WTC11 (cell line): ENCODE results near the gene TMEM221. TPM values are rescaled to one million over a fixed set of nuclear protein-coding genes. Genes with fewer than 3 reads are reported as not detected.
A peak's percentile ranks its signal among the peaks of the same experiment; 100 is the strongest.

Experiments used
- ATAC-seq: fragments of 200-7000 bp; cut with Tn5 transposase; 2 replicates; pipeline ENCODE4 v1.10.0; 2021; ENCODE audit warnings: mild to moderate bottlenecking, moderate library complexity
- CTCF ChIA-PET: fragments of 300-600 bp; sonication (Branson Sonifier 250); formaldehyde crosslinking; loops from one replicate; lab custom pipeline; 2021; ENCODE audit warnings: antibody characterized with exemption; lab: Charles Lee
- POLR2A ChIA-PET: fragments of 350-600 bp; sonication (Branson Sonifier 250); formaldehyde crosslinking; loops from one replicate; lab custom pipeline; 2021; ENCODE audit warnings: antibody characterized with exemption; lab: Charles Lee
- DNase-seq: peaks from one replicate; pipeline ENCODE4 v3.0.0; 2021; ENCODE audit warnings: low spot score
- H3K27ac Mint-ChIP-seq: 2 replicates; pipeline ENCODE4 v1.8.0; 2021; ENCODE audit warnings: mixed read lengths
- H3K27me3 Mint-ChIP-seq: 2 replicates; pipeline ENCODE4 v1.8.0; 2021; ENCODE audit warnings: low read depth, mild to moderate bottlenecking, moderate library complexity, mixed read lengths
- H3K36me3 Mint-ChIP-seq: 2 replicates; pipeline ENCODE4 v1.8.0; 2021; ENCODE audit warnings: mixed read lengths
- H3K4me1 Mint-ChIP-seq: 2 replicates; pipeline ENCODE4 v1.8.0; 2022; ENCODE audit warnings: mixed read lengths
- H3K4me3 Mint-ChIP-seq: 2 replicates; pipeline ENCODE4 v1.8.0; 2021; ENCODE audit warnings: mild to moderate bottlenecking, moderate library complexity, mixed read lengths
- H3K9me3 Mint-ChIP-seq: 2 replicates; pipeline ENCODE4 v1.8.0; 2021; ENCODE audit warnings: mixed read lengths
- ATF1 ChIP-seq: sonication (generic); formaldehyde crosslinking; IDR thresholded peaks from 2 replicates; pipeline ENCODE4 v1.8.1; 2023; ENCODE audit warnings: mild to moderate bottlenecking, moderate library complexity, missing genetic modification reagents
- CREB1 ChIP-seq: sonication (generic); formaldehyde crosslinking; IDR thresholded peaks from 2 replicates; pipeline ENCODE4 v1.8.0; 2023; ENCODE audit warnings: mild to moderate bottlenecking, missing genetic modification reagents
- CTCF ChIP-seq: fragments of 200-600 bp; IDR thresholded peaks from 2 replicates; pipeline ENCODE4 v1.8.0; 2022; ENCODE audit warnings: antibody characterized with exemption
- E2F5 ChIP-seq: sonication (generic); formaldehyde crosslinking; IDR thresholded peaks from 2 replicates; pipeline ENCODE4 v1.8.1; 2022; ENCODE audit warnings: mild to moderate bottlenecking, moderate library complexity, missing genetic modification reagents
- ERG ChIP-seq: fragments of 250-450 bp; sonication (Bioruptor Pico); IDR thresholded peaks from 2 replicates; pipeline ENCODE4 v1.8.0; 2021; ENCODE audit warnings: mild to moderate bottlenecking
- FOXP4 ChIP-seq: sonication (generic); formaldehyde crosslinking; IDR thresholded peaks from 2 replicates; pipeline ENCODE4 v1.8.0; 2022; ENCODE audit warnings: mild to moderate bottlenecking, missing genetic modification reagents
- GTF2I ChIP-seq: fragments of 250-450 bp; sonication (Bioruptor Pico); conservative IDR thresholded peaks from 2 replicates; pipeline ENCODE4 v1.4.0; 2021; ENCODE audit warnings: mild to moderate bottlenecking
- JAZF1 ChIP-seq: fragments of 250-450 bp; sonication (Bioruptor Pico); IDR thresholded peaks from 2 replicates; pipeline ENCODE4 v1.9.0; 2021; ENCODE audit warnings: moderate library complexity, mild to moderate bottlenecking, inconsistent platforms
- KAT7 ChIP-seq: sonication (generic); formaldehyde crosslinking; IDR thresholded peaks from 2 replicates; pipeline ENCODE4 v1.8.1; 2023; ENCODE audit warnings: missing genetic modification reagents, mild to moderate bottlenecking, borderline replicate concordance
- NFE2L1 ChIP-seq: sonication (generic); formaldehyde crosslinking; IDR thresholded peaks from 2 replicates; pipeline ENCODE4 v1.8.1; 2023; ENCODE audit warnings: missing genetic modification reagents
- NR2C2 ChIP-seq: sonication (generic); formaldehyde crosslinking; IDR thresholded peaks from 2 replicates; pipeline ENCODE4 v1.8.0; 2022; ENCODE audit warnings: mild to moderate bottlenecking, missing genetic modification reagents
- RELA ChIP-seq: sonication (generic); formaldehyde crosslinking; IDR thresholded peaks from 2 replicates; pipeline ENCODE4 v1.8.1; 2022; ENCODE audit warnings: missing genetic modification reagents, mild to moderate bottlenecking, borderline replicate concordance
- ZNF219 ChIP-seq: sonication (generic); formaldehyde crosslinking; IDR thresholded peaks from 2 replicates; pipeline ENCODE4 v1.8.0; 2023; ENCODE audit warnings: missing genetic modification reagents, mild to moderate bottlenecking, borderline replicate concordance
- ZSCAN18 ChIP-seq: fragments of 250-450 bp; sonication (Bioruptor Pico); IDR thresholded peaks from 2 replicates; pipeline ENCODE4 v2.1.2; 2022; ENCODE audit warnings: mild to moderate bottlenecking, moderate library complexity
- total RNA-seq: library from RNA; stranded (reverse); gene quantifications from 3 replicates; pipeline ENCODE4 v1.2.3, GENCODE V29; 2021
- TF ChIP-seq, protein P1 (sequence below): fragments of 250-450 bp; sonication (Bioruptor Pico); IDR thresholded peaks from 2 replicates; pipeline ENCODE4 v1.9.0; 2021; ENCODE audit warnings: mild to moderate bottlenecking
- TF ChIP-seq, protein P2 (sequence below): sonication (generic); formaldehyde crosslinking; IDR thresholded peaks from 2 replicates; pipeline ENCODE4 v1.8.1; 2023; ENCODE audit warnings: mild to moderate bottlenecking, moderate library complexity, missing genetic modification reagents
- TF ChIP-seq, protein P3 (sequence below): sonication (generic); formaldehyde crosslinking; IDR thresholded peaks from 2 replicates; pipeline ENCODE4 v1.8.1; 2023; ENCODE audit warnings: mild to moderate bottlenecking, missing genetic modification reagents, borderline replicate concordance

Gene TMEM221
- total RNA-seq, 1 experiment from 2014 or later: 1.2 TPM

DNA sequence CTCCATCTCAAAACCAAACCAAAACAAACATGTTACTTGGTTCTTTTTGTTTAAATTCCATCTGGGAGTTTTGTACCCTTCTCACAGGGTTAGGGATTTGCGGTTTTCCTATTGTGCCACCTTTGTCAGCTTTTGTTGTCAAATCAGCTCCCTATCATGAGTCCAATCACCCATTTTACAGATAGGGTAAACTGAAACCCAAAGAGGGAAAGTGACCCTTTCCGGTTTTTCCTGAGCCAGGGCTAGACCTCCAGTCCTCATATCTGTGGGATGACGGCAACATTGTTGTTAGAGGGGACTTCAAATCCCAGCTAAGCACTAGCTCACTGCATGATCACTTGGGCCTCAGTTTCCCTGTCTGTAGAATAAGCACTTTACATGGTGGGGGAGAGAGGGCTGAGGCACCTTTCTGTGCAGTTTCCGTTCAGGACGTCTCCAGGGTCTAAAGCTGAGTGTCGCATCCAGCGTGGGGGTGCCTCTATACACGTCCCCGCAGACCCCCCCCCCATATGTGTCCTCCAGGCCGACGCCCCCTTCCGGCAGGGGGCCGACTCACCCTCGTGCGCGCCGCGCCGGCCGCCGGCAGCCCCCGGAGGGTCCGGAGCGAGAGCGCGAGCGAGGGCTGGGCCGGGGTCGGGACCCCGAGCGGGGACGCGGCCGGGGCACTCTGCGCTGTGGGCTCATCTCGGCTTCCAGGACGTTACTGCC lies 58.4 kb downstream of the TMEM221 start:
- H3K36me3 Mint-ChIP-seq: peaks cover 3% of the 10 kb centered on the region; the same call in 1 of the 2 replicates
- TF ChIP-seq CTCF (peak; percentile 36; the same call in 1 of the 2 replicates), GTF2I (peak; percentile 82), JAZF1 (CRISPR knock-in tag) (no peak), NR2C2 (CRISPR knock-in tag) (no peak)
- no peak overlapping the region for H3K27ac Mint-ChIP-seq
- POLR2A ChIA-PET: interaction anchor here (0.7 to 0.8 kb wide), 2 partner anchors 14 to 334 kb away, joined by 3 read pairs; no protein-coding TSS in a partner anchor
- CTCF ChIA-PET: interaction anchor here (0.5 to 4.2 kb wide), 21 partner anchors 9 to 851 kb away, joined by 3 to 17 read pairs (median 5); partner anchors contain the start of genes BST2, DDA1, MRPL34 and MVB12A
- ATAC-seq: no peak; the same call in 1 of the 2 replicates
- H3K27me3 Mint-ChIP-seq: peaks cover 25% of the 10 kb centered on the region
- peaks cover 9% of the 10 kb centered on the region for H3K4me1 Mint-ChIP-seq
- peak overlapping the region; percentile 98 for H3K4me3 Mint-ChIP-seq
- DNase-seq: no peak
- H3K9me3 Mint-ChIP-seq: peaks cover 9% of the 10 kb centered on the region

DNA sequence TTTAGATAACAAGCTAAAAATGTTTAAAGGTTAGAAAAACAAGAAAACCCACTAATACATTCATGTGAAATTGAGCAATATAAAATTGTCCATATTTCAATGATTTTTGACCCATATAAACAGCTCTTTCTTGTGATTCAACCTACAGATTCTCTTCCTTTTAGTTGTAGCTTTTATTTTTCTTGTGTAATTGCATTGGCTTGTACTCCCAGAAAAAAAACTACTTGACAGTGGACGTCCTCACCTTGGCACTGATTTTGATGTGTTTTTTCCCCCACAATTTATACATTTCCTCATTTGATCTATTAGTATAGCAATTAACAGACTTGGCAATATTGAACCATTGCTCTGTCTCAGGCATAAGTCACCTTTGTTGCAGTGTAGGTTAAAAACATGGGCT lies 59.2 kb downstream of the TMEM221 start:
- H3K9me3 Mint-ChIP-seq: peaks cover 9% of the 10 kb centered on the region
- H3K36me3 Mint-ChIP-seq: peaks cover 3% of the 10 kb centered on the region; the same call in 1 of the 2 replicates
- ChIA-PET POLR2A (no interaction called here), CTCF (interaction anchor here (0.5 to 4.2 kb wide), 12 partner anchors 8 to 851 kb away, joined by 3 to 17 read pairs (median 4); partner anchors contain the start of genes BST2, DDA1 and MVB12A)
- ATAC-seq: no peak
- no peak overlapping the region for H3K27ac Mint-ChIP-seq
- TF ChIP-seq, protein P1, sequence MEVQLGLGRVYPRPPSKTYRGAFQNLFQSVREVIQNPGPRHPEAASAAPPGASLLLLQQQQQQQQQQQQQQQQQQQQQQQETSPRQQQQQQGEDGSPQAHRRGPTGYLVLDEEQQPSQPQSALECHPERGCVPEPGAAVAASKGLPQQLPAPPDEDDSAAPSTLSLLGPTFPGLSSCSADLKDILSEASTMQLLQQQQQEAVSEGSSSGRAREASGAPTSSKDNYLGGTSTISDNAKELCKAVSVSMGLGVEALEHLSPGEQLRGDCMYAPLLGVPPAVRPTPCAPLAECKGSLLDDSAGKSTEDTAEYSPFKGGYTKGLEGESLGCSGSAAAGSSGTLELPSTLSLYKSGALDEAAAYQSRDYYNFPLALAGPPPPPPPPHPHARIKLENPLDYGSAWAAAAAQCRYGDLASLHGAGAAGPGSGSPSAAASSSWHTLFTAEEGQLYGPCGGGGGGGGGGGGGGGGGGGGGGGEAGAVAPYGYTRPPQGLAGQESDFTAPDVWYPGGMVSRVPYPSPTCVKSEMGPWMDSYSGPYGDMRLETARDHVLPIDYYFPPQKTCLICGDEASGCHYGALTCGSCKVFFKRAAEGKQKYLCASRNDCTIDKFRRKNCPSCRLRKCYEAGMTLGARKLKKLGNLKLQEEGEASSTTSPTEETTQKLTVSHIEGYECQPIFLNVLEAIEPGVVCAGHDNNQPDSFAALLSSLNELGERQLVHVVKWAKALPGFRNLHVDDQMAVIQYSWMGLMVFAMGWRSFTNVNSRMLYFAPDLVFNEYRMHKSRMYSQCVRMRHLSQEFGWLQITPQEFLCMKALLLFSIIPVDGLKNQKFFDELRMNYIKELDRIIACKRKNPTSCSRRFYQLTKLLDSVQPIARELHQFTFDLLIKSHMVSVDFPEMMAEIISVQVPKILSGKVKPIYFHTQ (CRISPR knock-in tag): no peak
- TF ChIP-seq CREB1 (no peak), RELA (CRISPR knock-in tag) (no peak), FOXP4 (CRISPR knock-in tag) (no peak), ERG (CRISPR knock-in tag) (no peak), ZSCAN18 (CRISPR knock-in tag) (no peak), KAT7 (no peak), ZNF219 (CRISPR knock-in tag) (no peak), NFE2L1 (CRISPR knock-in tag) (no peak), ATF1 (CRISPR knock-in tag) (no peak), E2F5 (CRISPR knock-in tag) (no peak)
- TF ChIP-seq, protein P2, sequence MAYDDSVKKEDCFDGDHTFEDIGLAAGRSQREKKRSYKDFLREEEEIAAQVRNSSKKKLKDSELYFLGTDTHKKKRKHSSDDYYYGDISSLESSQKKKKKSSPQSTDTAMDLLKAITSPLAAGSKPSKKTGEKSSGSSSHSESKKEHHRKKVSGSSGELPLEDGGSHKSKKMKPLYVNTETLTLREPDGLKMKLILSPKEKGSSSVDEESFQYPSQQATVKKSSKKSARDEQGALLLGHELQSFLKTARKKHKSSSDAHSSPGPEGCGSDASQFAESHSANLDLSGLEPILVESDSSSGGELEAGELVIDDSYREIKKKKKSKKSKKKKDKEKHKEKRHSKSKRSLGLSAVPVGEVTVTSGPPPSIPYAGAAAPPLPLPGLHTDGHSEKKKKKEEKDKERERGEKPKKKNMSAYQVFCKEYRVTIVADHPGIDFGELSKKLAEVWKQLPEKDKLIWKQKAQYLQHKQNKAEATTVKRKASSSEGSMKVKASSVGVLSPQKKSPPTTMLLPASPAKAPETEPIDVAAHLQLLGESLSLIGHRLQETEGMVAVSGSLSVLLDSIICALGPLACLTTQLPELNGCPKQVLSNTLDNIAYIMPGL (CRISPR knock-in tag): no peak
- TF ChIP-seq, protein P3, sequence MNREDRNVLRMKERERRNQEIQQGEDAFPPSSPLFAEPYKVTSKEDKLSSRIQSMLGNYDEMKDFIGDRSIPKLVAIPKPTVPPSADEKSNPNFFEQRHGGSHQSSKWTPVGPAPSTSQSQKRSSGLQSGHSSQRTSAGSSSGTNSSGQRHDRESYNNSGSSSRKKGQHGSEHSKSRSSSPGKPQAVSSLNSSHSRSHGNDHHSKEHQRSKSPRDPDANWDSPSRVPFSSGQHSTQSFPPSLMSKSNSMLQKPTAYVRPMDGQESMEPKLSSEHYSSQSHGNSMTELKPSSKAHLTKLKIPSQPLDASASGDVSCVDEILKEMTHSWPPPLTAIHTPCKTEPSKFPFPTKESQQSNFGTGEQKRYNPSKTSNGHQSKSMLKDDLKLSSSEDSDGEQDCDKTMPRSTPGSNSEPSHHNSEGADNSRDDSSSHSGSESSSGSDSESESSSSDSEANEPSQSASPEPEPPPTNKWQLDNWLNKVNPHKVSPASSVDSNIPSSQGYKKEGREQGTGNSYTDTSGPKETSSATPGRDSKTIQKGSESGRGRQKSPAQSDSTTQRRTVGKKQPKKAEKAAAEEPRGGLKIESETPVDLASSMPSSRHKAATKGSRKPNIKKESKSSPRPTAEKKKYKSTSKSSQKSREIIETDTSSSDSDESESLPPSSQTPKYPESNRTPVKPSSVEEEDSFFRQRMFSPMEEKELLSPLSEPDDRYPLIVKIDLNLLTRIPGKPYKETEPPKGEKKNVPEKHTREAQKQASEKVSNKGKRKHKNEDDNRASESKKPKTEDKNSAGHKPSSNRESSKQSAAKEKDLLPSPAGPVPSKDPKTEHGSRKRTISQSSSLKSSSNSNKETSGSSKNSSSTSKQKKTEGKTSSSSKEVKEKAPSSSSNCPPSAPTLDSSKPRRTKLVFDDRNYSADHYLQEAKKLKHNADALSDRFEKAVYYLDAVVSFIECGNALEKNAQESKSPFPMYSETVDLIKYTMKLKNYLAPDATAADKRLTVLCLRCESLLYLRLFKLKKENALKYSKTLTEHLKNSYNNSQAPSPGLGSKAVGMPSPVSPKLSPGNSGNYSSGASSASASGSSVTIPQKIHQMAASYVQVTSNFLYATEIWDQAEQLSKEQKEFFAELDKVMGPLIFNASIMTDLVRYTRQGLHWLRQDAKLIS (CRISPR knock-in tag): no peak
- H3K4me3 Mint-ChIP-seq: peak overlapping the region; percentile 12; the same call in 1 of the 2 replicates
- H3K27me3 Mint-ChIP-seq: peaks cover 25% of the 10 kb centered on the region
- H3K4me1 Mint-ChIP-seq: peaks cover 9% of the 10 kb centered on the region
- no peak for DNase-seq
